ENCODE data around the gene SH2D7. TPM values are rescaled to one million over a fixed set of nuclear protein-coding genes. Genes with fewer than 3 reads are reported as not detected.
A peak's percentile ranks its signal among the peaks of the same experiment; 100 is the strongest.

The SH2D7 gene
- total RNA-seq, 2 experiments from 2014 or later: not detected

DNA sequence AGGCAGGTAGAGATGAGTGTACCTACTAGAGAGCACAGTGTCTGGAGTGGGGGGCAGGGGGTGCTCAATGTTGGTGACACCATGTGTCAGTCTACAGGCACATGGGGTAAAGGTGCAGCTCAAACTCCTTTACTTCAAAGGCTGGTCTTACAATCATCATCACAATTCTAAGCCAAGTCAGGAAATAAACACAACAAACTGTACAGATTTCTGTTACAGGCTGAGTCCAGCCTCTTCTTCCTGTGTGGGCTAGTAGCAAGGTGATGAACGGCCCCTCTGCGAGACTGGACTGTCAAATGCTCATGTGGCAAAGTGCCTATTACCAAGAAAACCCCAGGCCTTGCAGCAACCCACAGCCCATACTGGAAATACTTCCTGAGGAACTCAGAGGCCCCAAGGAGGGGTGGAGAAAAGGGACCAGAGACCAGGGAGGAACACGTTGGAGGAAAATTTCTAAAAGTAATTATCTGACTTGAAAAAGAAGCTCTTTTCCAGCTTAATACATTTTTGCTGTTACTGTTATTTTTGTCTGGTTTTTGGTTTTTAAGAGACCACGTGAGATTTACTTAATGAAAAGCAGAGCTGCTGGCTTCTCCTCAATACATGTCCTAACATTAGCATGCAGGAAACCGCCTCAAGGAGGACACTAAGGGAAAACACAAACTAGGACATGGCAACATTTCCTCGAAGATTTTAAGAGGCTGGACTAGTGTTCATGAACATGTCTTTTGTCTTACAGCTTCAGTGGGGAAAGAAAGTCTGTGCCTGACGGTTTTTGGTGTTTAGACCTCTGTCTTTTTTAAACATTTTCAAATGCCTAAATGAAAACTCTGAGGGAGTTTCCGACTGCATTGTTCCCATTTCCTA lies 44.4 kb upstream of the SH2D7 start:
- Mint-ChIP-seq H3K27me3 (no peaks in the 10 kb centered on the region), H3K27ac (peak overlapping the region; percentile 95), H3K9me3 (no peaks in the 10 kb centered on the region), H3K36me3 (ENCODE audit: low read depth) (peaks cover 41% of the 10 kb centered on the region), H3K4me1 (ENCODE audit: low read depth) (peaks cover 96% of the 10 kb centered on the region), H3K4me3 (peak overlapping the region; percentile 11)
- POLR2A ChIA-PET: interaction anchor here (0.7 to 2.4 kb wide), 8 partner anchors 11 to 28 kb away, joined by 3 to 6 read pairs (median 4); no protein-coding TSS in a partner anchor
- CTCF ChIA-PET: interaction anchor here (0.9 to 8.3 kb wide), 9 partner anchors 9 to 89 kb away, joined by 3 to 83 read pairs (median 4); no protein-coding TSS in a partner anchor
- TF ChIP-seq, protein P1, sequence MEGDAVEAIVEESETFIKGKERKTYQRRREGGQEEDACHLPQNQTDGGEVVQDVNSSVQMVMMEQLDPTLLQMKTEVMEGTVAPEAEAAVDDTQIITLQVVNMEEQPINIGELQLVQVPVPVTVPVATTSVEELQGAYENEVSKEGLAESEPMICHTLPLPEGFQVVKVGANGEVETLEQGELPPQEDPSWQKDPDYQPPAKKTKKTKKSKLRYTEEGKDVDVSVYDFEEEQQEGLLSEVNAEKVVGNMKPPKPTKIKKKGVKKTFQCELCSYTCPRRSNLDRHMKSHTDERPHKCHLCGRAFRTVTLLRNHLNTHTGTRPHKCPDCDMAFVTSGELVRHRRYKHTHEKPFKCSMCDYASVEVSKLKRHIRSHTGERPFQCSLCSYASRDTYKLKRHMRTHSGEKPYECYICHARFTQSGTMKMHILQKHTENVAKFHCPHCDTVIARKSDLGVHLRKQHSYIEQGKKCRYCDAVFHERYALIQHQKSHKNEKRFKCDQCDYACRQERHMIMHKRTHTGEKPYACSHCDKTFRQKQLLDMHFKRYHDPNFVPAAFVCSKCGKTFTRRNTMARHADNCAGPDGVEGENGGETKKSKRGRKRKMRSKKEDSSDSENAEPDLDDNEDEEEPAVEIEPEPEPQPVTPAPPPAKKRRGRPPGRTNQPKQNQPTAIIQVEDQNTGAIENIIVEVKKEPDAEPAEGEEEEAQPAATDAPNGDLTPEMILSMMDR (IDR thresholded peaks at IDR 0.05): no peak
- intact Hi-C loops (cut with micrococcal nuclease): no loop called here
- DNase-seq (peak; percentile 56), ATAC-seq (peak; percentile 3)

DNA sequence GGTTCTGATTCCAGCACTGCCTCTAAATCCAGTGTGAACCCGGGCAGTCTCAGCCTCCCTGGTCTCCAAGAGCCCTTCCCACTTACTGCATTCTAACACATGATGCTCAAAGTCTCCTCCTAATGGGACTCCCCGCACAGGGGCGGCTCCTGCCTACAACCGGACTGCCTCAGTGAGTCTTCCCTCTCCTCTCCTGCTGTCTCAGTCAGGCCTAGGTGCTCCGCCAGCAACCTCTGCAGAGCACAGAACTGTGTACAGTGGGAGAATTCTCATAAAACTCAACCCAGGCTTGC lies 43.8 kb upstream of the SH2D7 start:
- H3K4me3 Mint-ChIP-seq: no peak overlapping the region

DNA sequence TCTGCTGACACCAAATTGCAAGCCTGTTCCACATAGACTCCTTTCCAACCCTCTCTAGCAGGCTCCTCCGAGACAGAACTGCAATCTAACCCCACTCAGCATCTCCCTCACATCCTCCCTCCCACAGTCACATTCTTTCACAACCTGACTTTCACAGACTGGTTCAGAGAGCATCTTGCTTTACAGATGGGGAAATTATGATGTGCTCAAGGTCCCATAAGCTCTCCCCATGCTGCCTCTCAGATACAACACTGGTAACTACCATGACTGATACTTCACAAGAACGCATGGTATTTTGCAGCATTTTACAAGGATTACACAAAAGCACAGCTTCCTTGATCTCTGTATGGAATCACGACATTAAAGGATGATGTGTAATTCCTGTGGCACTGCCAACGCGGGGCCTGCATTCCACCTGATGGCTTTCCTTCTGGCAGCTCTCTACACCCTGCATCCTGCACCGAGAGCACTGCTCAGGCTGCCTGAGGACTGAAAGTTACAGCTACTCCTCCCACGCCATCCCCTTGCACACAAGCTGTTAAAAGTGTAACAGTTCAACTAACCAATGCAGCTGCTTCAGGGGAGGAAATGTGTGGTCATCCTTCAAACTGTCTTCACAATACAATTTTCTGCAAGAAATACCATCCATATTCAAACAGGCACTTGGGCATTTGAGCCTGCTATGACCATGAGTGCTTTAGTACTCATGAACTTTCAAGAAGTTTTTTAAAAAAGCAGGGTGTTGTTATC lies 42.5 kb upstream of the SH2D7 start:
- TF ChIP-seq, protein P1 (IDR thresholded peaks at IDR 0.05): no peak
- POLR2A ChIA-PET: interaction anchor here (0.8 to 3.5 kb wide), 7 partner anchors 10 to 29 kb away, joined by 3 to 29 read pairs (median 4); no protein-coding TSS in a partner anchor
- Mint-ChIP-seq H3K36me3 (ENCODE audit: low read depth) (peaks cover 39% of the 10 kb centered on the region), H3K4me1 (ENCODE audit: low read depth) (peaks cover 94% of the 10 kb centered on the region), H3K9me3 (no peaks in the 10 kb centered on the region), H3K27me3 (no peaks in the 10 kb centered on the region), H3K27ac (peak overlapping the region; percentile 95), H3K4me3 (peak overlapping the region; percentile 41)
- DNase-seq (peak; percentile 94), ATAC-seq (peak; percentile 78)
- CTCF ChIA-PET: interaction anchor here (0.6 to 8.3 kb wide), 12 partner anchors 9 to 91 kb away, joined by 3 to 83 read pairs (median 7); no protein-coding TSS in a partner anchor
- intact Hi-C loops (cut with micrococcal nuclease): no loop called here

More for the DNA sequence above, 43.8 kb upstream of the SH2D7 start:
- TF ChIP-seq, protein P1 (IDR thresholded peaks at IDR 0.05): no peak
- CTCF ChIA-PET: interaction anchor here (0.9 to 8.3 kb wide), 8 partner anchors 9 to 89 kb away, joined by 3 to 83 read pairs (median 4); no protein-coding TSS in a partner anchor
- H3K4me1 Mint-ChIP-seq (ENCODE audit: low read depth): peaks cover 95% of the 10 kb centered on the region
- POLR2A ChIA-PET: interaction anchor here (0.7 to 3.5 kb wide), 5 partner anchors 11 to 28 kb away, joined by 3 to 29 read pairs (median 3); no protein-coding TSS in a partner anchor
- intact Hi-C loops (cut with micrococcal nuclease): no loop called here
- H3K36me3 Mint-ChIP-seq (ENCODE audit: low read depth): peaks cover 41% of the 10 kb centered on the region
- ATAC-seq (no peak), DNase-seq (no peak)
- H3K27me3 Mint-ChIP-seq: no peaks in the 10 kb centered on the region
- H3K27ac Mint-ChIP-seq: peak overlapping the region; percentile 95
- no peaks in the 10 kb centered on the region for H3K9me3 Mint-ChIP-seq

DNA sequence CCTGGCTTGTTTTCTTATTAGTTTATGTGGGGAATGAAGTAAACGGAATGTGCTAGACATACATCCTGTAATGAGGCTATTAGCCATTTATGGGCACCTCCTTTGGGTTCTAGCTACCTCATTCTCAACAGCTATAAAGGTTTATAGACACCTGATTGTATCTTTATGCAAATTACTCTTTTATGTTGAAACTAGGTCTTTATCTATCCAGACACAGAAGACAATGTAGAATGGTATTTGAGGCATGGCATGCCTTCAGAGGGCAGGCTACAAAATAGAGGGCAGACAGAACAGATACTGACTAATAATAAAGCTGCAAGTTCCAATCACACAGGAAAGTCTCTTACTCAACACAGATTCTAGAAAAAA lies 41.9 kb upstream of the SH2D7 start:
- no peak for DNase-seq
- ATAC-seq: peak; percentile 3
- H3K9me3 Mint-ChIP-seq: no peaks in the 10 kb centered on the region
- intact Hi-C loops (cut with micrococcal nuclease): no loop called here
- H3K4me1 Mint-ChIP-seq (ENCODE audit: low read depth): peaks cover 94% of the 10 kb centered on the region
- TF ChIP-seq, protein P1 (IDR thresholded peaks at IDR 0.05): no peak
- no peaks in the 10 kb centered on the region for H3K27me3 Mint-ChIP-seq
- H3K27ac Mint-ChIP-seq: peak overlapping the region; percentile 95
- H3K4me3 Mint-ChIP-seq: peak overlapping the region; percentile 41
- H3K36me3 Mint-ChIP-seq (ENCODE audit: low read depth): peaks cover 35% of the 10 kb centered on the region
- ChIA-PET CTCF (interaction anchor here (0.6 to 8.3 kb wide), 10 partner anchors 9 to 91 kb away, joined by 3 to 83 read pairs (median 8); no protein-coding TSS in a partner anchor), POLR2A (interaction anchor here (0.8 to 3.5 kb wide), 7 partner anchors 10 to 28 kb away, joined by 3 to 29 read pairs (median 4); no protein-coding TSS in a partner anchor)
